H9 (cell line): ENCODE results near the gene SH3TC1. TPM values are rescaled to one million over a fixed set of nuclear protein-coding genes. Genes with fewer than 3 reads are reported as not detected.
A peak's percentile ranks its signal among the peaks of the same experiment; 100 is the strongest.

Experiments used
- DNase-seq: peaks from one replicate; pipeline ENCODE4 v3.0.0-alpha.2; 2017
- H2AFZ ChIP-seq: one replicate; pipeline ENCODE4 v1.6.1; 2013; ENCODE audit warnings: mild to moderate bottlenecking, low read length, control low read depth, moderate library complexity
- H2AK5ac ChIP-seq: 2 replicates; pipeline ENCODE4 v1.6.1; 2013; ENCODE audit warnings: low read length, control low read depth, mixed read lengths; ENCODE audit not compliant: insufficient read length
- H2BK120ac ChIP-seq: one replicate; pipeline ENCODE4 v1.6.1; 2013; ENCODE audit warnings: low read depth, mild to moderate bottlenecking, low read length, control low read depth, inconsistent platforms; ENCODE audit not compliant: poor library complexity, severe bottlenecking
- H2BK12ac ChIP-seq: 2 replicates; pipeline ENCODE4 v1.6.1; 2013; ENCODE audit warnings: low read length, control low read depth, mixed read lengths, low read depth; ENCODE audit not compliant: insufficient read length
- H2BK15ac ChIP-seq: 2 replicates; pipeline ENCODE4 v1.6.1; 2013; ENCODE audit warnings: low read depth, low read length, control low read depth
- H2BK20ac ChIP-seq: one replicate; pipeline ENCODE4 v1.6.1; 2013; ENCODE audit warnings: low read depth, mild to moderate bottlenecking, low read length, control low read depth, inconsistent platforms; ENCODE audit not compliant: poor library complexity, severe bottlenecking
- H2BK5ac ChIP-seq: 2 replicates; pipeline ENCODE4 v1.6.1; 2013; ENCODE audit warnings: low read length, control low read depth, mixed read lengths; ENCODE audit not compliant: insufficient read length
- H3K14ac ChIP-seq: 2 replicates; pipeline ENCODE4 v1.6.1; 2013; ENCODE audit warnings: low read length, control low read depth; ENCODE audit not compliant: insufficient read depth
- H3K18ac ChIP-seq: 2 replicates; pipeline ENCODE4 v1.6.1; 2013; ENCODE audit warnings: low read depth, mild to moderate bottlenecking, mixed read lengths, low read length, control low read depth; ENCODE audit not compliant: insufficient read length
- H3K23ac ChIP-seq: 2 replicates; pipeline ENCODE4 v1.6.1; 2013; ENCODE audit warnings: low read length, control low read depth, mixed read lengths, low read depth; ENCODE audit not compliant: insufficient read length
- H3K23me2 ChIP-seq: 2 replicates; pipeline ENCODE4 v1.6.1; 2013; ENCODE audit warnings: low read depth, mild to moderate bottlenecking, mixed read lengths, low read length, control low read depth; ENCODE audit not compliant: insufficient read length, poor library complexity, severe bottlenecking
- H3K27ac ChIP-seq: 2 replicates; pipeline ENCODE4 v1.5.1; 2013; ENCODE audit warnings: low read length, control low read depth, mixed read lengths, low read depth; ENCODE audit not compliant: insufficient read length
- H3K27me3 ChIP-seq: 2 replicates; pipeline ENCODE4 v1.6.1; 2013; ENCODE audit warnings: low read length, control low read depth, inconsistent platforms; ENCODE audit not compliant: insufficient read depth
- H3K4ac ChIP-seq: 2 replicates; pipeline ENCODE4 v1.6.1; 2013; ENCODE audit warnings: low read depth, mild to moderate bottlenecking, control low read depth, inconsistent platforms, low read length, moderate library complexity
- H3K4me1 ChIP-seq: 2 replicates; pipeline ENCODE4 v1.6.1; 2013; ENCODE audit warnings: low read length, control low read depth, inconsistent platforms; ENCODE audit not compliant: insufficient read depth
- H3K4me2 ChIP-seq: 2 replicates; pipeline ENCODE4 v1.6.1; 2013; ENCODE audit warnings: low read length, control low read depth, mixed read lengths; ENCODE audit not compliant: insufficient read length, insufficient read depth
- H3K56ac ChIP-seq: 2 replicates; pipeline ENCODE4 v1.6.1; 2013; ENCODE audit warnings: low read depth, mild to moderate bottlenecking, mixed read lengths, low read length, control low read depth; ENCODE audit not compliant: insufficient read length
- H3K79me1 ChIP-seq: 2 replicates; pipeline ENCODE4 v1.6.1; 2013; ENCODE audit warnings: low read depth, mild to moderate bottlenecking, moderate library complexity, low read length, control low read depth, inconsistent platforms; ENCODE audit not compliant: insufficient read depth, poor library complexity, severe bottlenecking
- H3K79me2 ChIP-seq: 2 replicates; pipeline ENCODE4 v1.6.1; 2013; ENCODE audit warnings: low read length, control low read depth, inconsistent platforms; ENCODE audit not compliant: insufficient read depth
- H3K9ac ChIP-seq: 2 replicates; pipeline ENCODE4 v1.6.1; 2013; ENCODE audit warnings: low read length, control low read depth, mixed read lengths; ENCODE audit not compliant: insufficient read length; ENCODE audit errors: extremely low read depth
- H3K9me3 ChIP-seq: one replicate; pipeline ENCODE4 v1.6.1; 2013; ENCODE audit warnings: low read depth, low read length, inconsistent platforms; ENCODE audit not compliant: control insufficient read depth
- H3T11ph ChIP-seq: one replicate; pipeline ENCODE4 v1.6.1; 2013; ENCODE audit warnings: mild to moderate bottlenecking, low read length, control low read depth, inconsistent platforms
- H4K20me1 ChIP-seq: one replicate; pipeline ENCODE4 v1.6.1; 2013; ENCODE audit not compliant: control insufficient read depth, insufficient read length, insufficient read depth
- H4K5ac ChIP-seq: 2 replicates; pipeline ENCODE4 v1.6.1; 2013; ENCODE audit warnings: low read depth, mild to moderate bottlenecking, mixed read lengths, low read length, control low read depth; ENCODE audit not compliant: insufficient read length
- H4K8ac ChIP-seq: replicated peaks from 2 replicates; pipeline ENCODE4 v1.6.1; 2013; ENCODE audit warnings: low read length, control low read depth, mixed read lengths, low read depth; ENCODE audit not compliant: insufficient read length
- H4K91ac ChIP-seq: 2 replicates; pipeline ENCODE4 v1.6.1; 2013; ENCODE audit warnings: low read depth, mild to moderate bottlenecking, moderate library complexity, mixed read lengths, low read length, control low read depth; ENCODE audit not compliant: insufficient read length
- H3K27ac Mint-ChIP-seq, 3 experiments: 2 replicates in 2 of 3; 3 replicates in 1 of 3; pipeline ENCODE4 v1.8.0; 2020 to 2021; ENCODE audit warnings: mixed read lengths in 3 of 3, mild to moderate bottlenecking in 1 of 3, moderate library complexity in 1 of 3
- H3K27me3 Mint-ChIP-seq: 2 replicates; pipeline ENCODE4 v1.8.0; 2021; ENCODE audit warnings: low read depth, mild to moderate bottlenecking, moderate library complexity, mixed read lengths
- H3K36me3 Mint-ChIP-seq, 3 experiments: 2 replicates in 2 of 3; 3 replicates in 1 of 3; pipeline ENCODE4 v1.8.0; 2020 to 2021; ENCODE audit warnings: low read depth in 3 of 3, mixed read lengths in 3 of 3; ENCODE audit not compliant: insufficient read depth in 1 of 3
- H3K4me1 Mint-ChIP-seq, 2 experiments: 2 replicates each; pipeline ENCODE4 v1.8.0; 2020; ENCODE audit warnings: mixed read lengths in 2 of 2
- H3K4me3 Mint-ChIP-seq, 2 experiments: 2 replicates in 1 of 2; 3 replicates in 1 of 2; pipeline ENCODE4 v1.8.0; 2020 to 2021; ENCODE audit warnings: mild to moderate bottlenecking in 2 of 2, mixed read lengths in 2 of 2, moderate library complexity in 1 of 2
- H3K9me3 Mint-ChIP-seq, 2 experiments: 2 replicates in 1 of 2; 3 replicates in 1 of 2; pipeline ENCODE4 v1.8.0; 2020; ENCODE audit warnings: mild to moderate bottlenecking in 2 of 2, mixed read lengths in 2 of 2, moderate library complexity in 1 of 2
- WGBS: extraction: QIAGEN DNeasy Blood & Tissue Kit; methylation state at CpG from one replicate; pipeline ENCODE4 v1.1.7; 2013; ENCODE audit warnings: missing lambda C conversion rate, low lambda C conversion rate, mixed read lengths; ENCODE audit not compliant: insufficient read length; ENCODE audit errors: extremely low coverage; 5-methylcytosine and 5-hydroxymethylcytosine counted together
- total RNA-seq: library from RNA; stranded (reverse); gene quantifications from 2 replicates; pipeline ENCODE4 v1.2.1, GENCODE V29; 2021
- TF ChIP-seq, protein P1 (sequence below): fragments of 200-600 bp; sonication (generic); conservative IDR thresholded peaks from 3 replicates; pipeline ENCODE4 v1.8.0; 2021; ENCODE audit warnings: antibody characterized with exemption, mild to moderate bottlenecking

Gene SH3TC1
- total RNA-seq, 1 experiment from 2014 or later = 0.74 TPM

DNA sequence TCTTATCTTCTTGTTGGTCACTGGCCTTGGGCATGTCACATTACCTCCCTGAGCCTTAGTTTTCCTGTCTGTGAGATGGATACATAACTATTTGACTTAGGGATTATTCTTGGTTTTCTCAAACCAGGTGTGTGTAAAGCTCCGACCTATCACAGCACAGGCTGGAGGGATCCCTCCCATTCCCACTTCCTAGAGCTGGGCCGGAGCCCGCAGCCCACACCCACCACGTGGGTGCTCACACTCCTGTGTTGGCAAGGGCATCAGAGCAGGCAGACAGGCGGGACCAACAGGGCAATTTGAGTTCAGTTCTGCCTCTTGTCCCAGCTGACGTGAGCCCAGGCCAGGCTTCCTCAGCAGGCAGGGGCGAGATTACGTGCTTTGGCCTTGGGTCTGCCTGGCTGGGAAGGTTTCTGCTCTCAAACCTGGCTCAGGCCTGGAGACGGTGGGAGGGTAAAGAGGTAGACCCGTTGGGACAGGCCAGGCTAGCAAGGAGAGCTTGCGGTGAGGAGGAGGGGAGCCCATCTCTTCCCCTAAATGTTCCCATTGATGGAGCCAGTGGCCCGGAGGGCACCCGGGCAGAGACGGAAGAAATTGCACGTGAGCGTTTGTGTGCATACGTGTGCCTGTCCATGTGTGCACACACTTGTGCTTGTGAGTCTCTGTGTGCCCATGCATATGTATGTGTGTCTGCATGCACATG, 734 bp upstream of the SH3TC1 start:
- H3K56ac ChIP-seq = no peak overlapping the region
- H3K4me3 Mint-ChIP-seq = no peak overlapping the region; a peak in 1 of 5 replicates
- WGBS = no CpG with 5 or more reads among the region's 17 CpGs

More for the DNA sequence above, 734 bp upstream of the SH3TC1 start:
- no peaks in the 10 kb centered on the region for H3K36me3 Mint-ChIP-seq
- H2AK5ac ChIP-seq = no peak overlapping the region
- TF ChIP-seq, protein P1, sequence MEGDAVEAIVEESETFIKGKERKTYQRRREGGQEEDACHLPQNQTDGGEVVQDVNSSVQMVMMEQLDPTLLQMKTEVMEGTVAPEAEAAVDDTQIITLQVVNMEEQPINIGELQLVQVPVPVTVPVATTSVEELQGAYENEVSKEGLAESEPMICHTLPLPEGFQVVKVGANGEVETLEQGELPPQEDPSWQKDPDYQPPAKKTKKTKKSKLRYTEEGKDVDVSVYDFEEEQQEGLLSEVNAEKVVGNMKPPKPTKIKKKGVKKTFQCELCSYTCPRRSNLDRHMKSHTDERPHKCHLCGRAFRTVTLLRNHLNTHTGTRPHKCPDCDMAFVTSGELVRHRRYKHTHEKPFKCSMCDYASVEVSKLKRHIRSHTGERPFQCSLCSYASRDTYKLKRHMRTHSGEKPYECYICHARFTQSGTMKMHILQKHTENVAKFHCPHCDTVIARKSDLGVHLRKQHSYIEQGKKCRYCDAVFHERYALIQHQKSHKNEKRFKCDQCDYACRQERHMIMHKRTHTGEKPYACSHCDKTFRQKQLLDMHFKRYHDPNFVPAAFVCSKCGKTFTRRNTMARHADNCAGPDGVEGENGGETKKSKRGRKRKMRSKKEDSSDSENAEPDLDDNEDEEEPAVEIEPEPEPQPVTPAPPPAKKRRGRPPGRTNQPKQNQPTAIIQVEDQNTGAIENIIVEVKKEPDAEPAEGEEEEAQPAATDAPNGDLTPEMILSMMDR = no peak
- H2BK5ac ChIP-seq = no peak overlapping the region
- DNase-seq = no peak
- H2BK20ac ChIP-seq = no peak overlapping the region
- no peaks in the 10 kb centered on the region for H4K20me1 ChIP-seq
- H3K9me3 ChIP-seq = no peaks in the 10 kb centered on the region
- no peak overlapping the region for H3K27ac ChIP-seq
- no peaks in the 10 kb centered on the region for H3K9me3 Mint-ChIP-seq
- H3K4me1 ChIP-seq = no peaks in the 10 kb centered on the region
- H3K18ac ChIP-seq = no peak overlapping the region
- no peak overlapping the region for H4K5ac ChIP-seq
- peak overlapping the region in 1 of 3 experiments; percentile 60; a peak in 2 of 7 replicates for H3K27ac Mint-ChIP-seq
- H3K9ac ChIP-seq = no peak overlapping the region
- H3K4me2 ChIP-seq = no peak overlapping the region
- no peaks in the 10 kb centered on the region for H3K27me3 ChIP-seq
- peaks cover 6 to 7% of the 10 kb centered on the region in 2 experiments; a peak in 3 of 4 replicates for H3K4me1 Mint-ChIP-seq
- no peak overlapping the region for H2BK120ac ChIP-seq
- H3K4ac ChIP-seq = no peak overlapping the region
- H3K23ac ChIP-seq = no peak overlapping the region
- H3K27me3 Mint-ChIP-seq = peaks cover 1% of the 10 kb centered on the region
- no peak overlapping the region for H2BK12ac ChIP-seq
- H3K79me1 ChIP-seq = no peaks in the 10 kb centered on the region
- no peak overlapping the region; the same call in 1 of the 2 replicates for H3K14ac ChIP-seq
- H3K79me2 ChIP-seq = no peaks in the 10 kb centered on the region
- H3K23me2 ChIP-seq = no peaks in the 10 kb centered on the region
- no peak overlapping the region for H2AFZ ChIP-seq
- H4K91ac ChIP-seq = no peak overlapping the region
- no peak overlapping the region for H2BK15ac ChIP-seq
- H3T11ph ChIP-seq = no peak overlapping the region
- no peak overlapping the region for H4K8ac ChIP-seq
